HG02623 (cell line): ENCODE results near the gene OR4B1.

Source experiments
- ATAC-seq: cut with Tn5 transposase; IDR thresholded peaks from one replicate; pipeline ENCODE4 v1.9.1; 2021; ENCODE audit warnings: moderate library complexity; ENCODE audit not compliant: unreplicated experiment

Gene OR4B1

GRCh38 chr11:48248902-48249301 lies 32.3 kb downstream of the OR4B1 start:
- ATAC-seq: no peak

DNA sequence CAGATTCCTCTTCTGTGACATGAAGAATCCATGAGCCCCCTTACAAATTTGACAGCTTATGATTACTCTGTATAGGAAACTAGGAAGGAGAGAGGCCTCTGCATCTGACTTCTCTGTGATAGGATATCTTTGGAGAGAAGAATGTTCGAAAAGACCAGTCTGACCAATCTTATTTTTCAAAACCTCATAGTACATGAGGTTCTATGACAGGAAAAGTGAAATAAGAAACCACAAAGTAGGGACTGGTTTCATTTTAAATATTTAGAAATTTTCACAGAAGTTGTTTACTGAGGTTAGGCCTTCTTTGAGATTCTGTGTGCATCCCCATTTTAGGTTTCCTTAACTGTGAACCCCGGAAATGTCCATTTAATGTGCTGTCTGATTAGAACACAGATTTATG lies 45.0 kb downstream of the OR4B1 start:
- ATAC-seq: no peak

DNA sequence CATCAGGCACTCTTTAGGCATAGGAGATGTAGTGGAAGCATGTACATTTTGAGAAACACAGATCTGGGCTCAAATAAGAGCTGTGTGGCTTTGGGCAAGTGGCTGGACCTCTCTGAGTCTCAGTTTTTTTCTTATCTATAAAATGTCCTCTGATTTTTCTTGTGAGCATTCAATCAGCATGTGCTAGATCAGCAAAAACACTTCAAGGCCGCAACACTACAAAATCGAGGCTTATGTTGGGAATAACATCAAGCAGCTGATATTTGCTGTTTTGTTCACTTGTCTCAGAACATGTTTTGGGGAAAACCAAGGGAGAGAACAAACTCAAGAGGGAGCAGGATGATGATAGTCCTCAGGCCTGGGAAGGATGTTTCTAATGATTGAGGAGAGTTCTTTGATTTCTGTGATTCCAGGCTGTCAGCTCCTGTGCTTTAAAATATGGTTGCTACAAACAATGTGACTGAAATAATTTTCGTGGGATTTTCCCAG lies 46.9 kb downstream of the OR4B1 start, which contains the start of gene OR4X1:
OR4X1 (plus strand) TSS at position 439 of the 489 bp plus-strand sequence; CDS start at position 439, 0 bp downstream.
- ATAC-seq: no peak
